Measurements from ENCODE around the gene PODN.

- TF ChIP-seq EZH2 (IDR thresholded peaks at IDR 0.05; ENCODE audit: low read depth): no peak
- TF ChIP-seq CTCF (conservative IDR thresholded peaks at IDR 0.05): no peak
Observed at GRCh38 chr1:53107090-53107489, 45.1 kb downstream of the PODN start.
